Lower leg skin (tissue), 4 donors: ENCODE measurements around the gene FGFR2. TPM values are rescaled to one million over a fixed set of nuclear protein-coding genes. Genes with fewer than 3 reads are reported as not detected.

Experiments
- DNase-seq, 2 donors: peaks; one replicate each; pipeline ENCODE4 v3.0.0-alpha.2; 2019; ENCODE audit warnings: low spot score in 2 of 2
- H3K4me3 ChIP-seq: fragments of 200-600 bp; sonication (generic); 2 replicates; pipeline ENCODE4 v1.5.1; 2017; ENCODE audit warnings: mild to moderate bottlenecking, low read depth; ENCODE audit not compliant: poor library complexity, severe bottlenecking
- CTCF ChIP-seq, 3 donors: fragments of 450-650 bp; IDR thresholded peaks; one replicate each; pipeline ENCODE4 v1.5.1; 2016; ENCODE audit warnings: antibody characterized with exemption in 3 of 3, mild to moderate bottlenecking in 3 of 3, moderate library complexity in 2 of 3
- POLR2A ChIP-seq, 2 donors: fragments of 450-650 bp; IDR thresholded peaks; one replicate each; pipeline ENCODE4 v1.6.1; 2016 to 2017; ENCODE audit warnings: antibody characterized with exemption in 2 of 2, mild to moderate bottlenecking in 1 of 2, moderate library complexity in 1 of 2
- WGBS, 2 donors: methylation state at CpG; one replicate each; pipeline ENCODE4 v1.1.5; 2018; 5-methylcytosine and 5-hydroxymethylcytosine counted together
- intact Hi-C: fragments of 100-400 bp; cut with DNase I; formaldehyde crosslinking; loops from one replicate; pipeline ENCODE4 v1.15.0; 2023; ENCODE audit warnings: low total_unique reads
- total RNA-seq, 4 donors: library from RNA; depleted of rRNA; stranded (reverse); fragments of >200 nt; gene quantifications; one replicate each; pipeline ENCODE4 v1.1.0, GENCODE V29; 2016

FGFR2 gene
- total RNA-seq, 4 donors from 2014 or later = 123 to 179 (median 148) TPM

- WGBS, 2 donors = 63 to 71% methylated on average over 4 of the region's 4 CpGs
- intact Hi-C loops = no loop called here
- no peak for DNase-seq
- no peak for TF ChIP-seq CTCF (IDR thresholded peaks at IDR 0.05)
- TF ChIP-seq POLR2A (IDR thresholded peaks at IDR 0.05) = no peak
- H3K4me3 ChIP-seq = no peak overlapping the region
Measured at GRCh38 chr10:121452581-121452980, 145.7 kb downstream of the FGFR2 start.

- TF ChIP-seq CTCF (IDR thresholded peaks at IDR 0.05) (no peak), POLR2A (IDR thresholded peaks at IDR 0.05) (no peak)
- no peak overlapping the region for H3K4me3 ChIP-seq
- intact Hi-C loops = no loop called here
- WGBS, 2 donors = 72 to 76% methylated on average over 6 of the region's 6 CpGs
- peak in 1 of 2 donors; percentile 61 for DNase-seq
Measured at GRCh38 chr10:121450247-121450646, 148.0 kb downstream of the FGFR2 start.

GRCh38 chr10:121449482-121449924, 148.7 kb downstream of the FGFR2 start:
- 82 to 89% methylated on average over 4 of the region's 4 CpGs for WGBS, 2 donors
- peak in 1 of 2 donors; percentile 31 for DNase-seq
- intact Hi-C loops = no loop called here
- TF ChIP-seq POLR2A (IDR thresholded peaks at IDR 0.05) (no peak), CTCF (IDR thresholded peaks at IDR 0.05) (no peak)
- H3K4me3 ChIP-seq = no peak overlapping the region

- no peak for TF ChIP-seq POLR2A (IDR thresholded peaks at IDR 0.05)
- no peak for TF ChIP-seq CTCF (IDR thresholded peaks at IDR 0.05)
- no peak overlapping the region for H3K4me3 ChIP-seq
- intact Hi-C loops = no loop called here
- WGBS, 2 donors = 76 to 80% methylated on average over 5 of the region's 5 CpGs
- no peak for DNase-seq
Measured at GRCh38 chr10:121448766-121449421, 149.3 kb downstream of the FGFR2 start.

- no peak for TF ChIP-seq POLR2A (IDR thresholded peaks at IDR 0.05)
- intact Hi-C loops = no loop called here
- no peak overlapping the region for H3K4me3 ChIP-seq
- WGBS, 2 donors = 39 to 41% methylated on average over 8 of the region's 8 CpGs
- DNase-seq = no peak
Measured at GRCh38 chr10:121444520-121445165, 153.6 kb downstream of the FGFR2 start.

GRCh38 chr10:121442086-121442935, 155.9 kb downstream of the FGFR2 start:
- TF ChIP-seq CTCF (IDR thresholded peaks at IDR 0.05) (no peak), POLR2A (IDR thresholded peaks at IDR 0.05) (no peak)
- WGBS, 2 donors = 54 to 63% methylated on average over 4 to 5 of the region's 5 CpGs
- no peak overlapping the region for H3K4me3 ChIP-seq
- DNase-seq = peak in 1 of 2 donors; percentile 62
- intact Hi-C loops = no loop called here
